GM18519 (cell line): ENCODE measurements around the gene ANK2.
"Not testable (repeated sequence)": the region's sequence is repeated elsewhere in the genome, so short reads cannot be mapped to it uniquely, and the experiment has no call there.

Source experiments
- ATAC-seq: cut with Tn5 transposase; IDR thresholded peaks from one replicate; pipeline ENCODE4 v1.9.1; 2021; ENCODE audit warnings: mild to moderate bottlenecking, moderate library complexity; ENCODE audit not compliant: unreplicated experiment, low FRiP score

Gene ANK2

GRCh38 chr4:113181289-113182007 lies 132.0 kb downstream of the ANK2 start:
- no peak for ATAC-seq

GRCh38 chr4:113183032-113183605 lies 133.7 kb downstream of the ANK2 start:
- ATAC-seq = no peak

- ATAC-seq = not testable (repeated sequence)
These were observed 136.8 kb downstream of the ANK2 start for GRCh38 chr4:113186220-113186619.

GRCh38 chr4:113186913-113187312 lies 137.5 kb downstream of the ANK2 start:
- ATAC-seq = no peak

- no peak for ATAC-seq
These were observed 137.9 kb downstream of the ANK2 start for GRCh38 chr4:113187358-113187757.

- no peak for ATAC-seq
These were observed 140.1 kb downstream of the ANK2 start for GRCh38 chr4:113189546-113189945.

- ATAC-seq = peak; percentile 75
These were observed 159.7 kb downstream of the ANK2 start for GRCh38 chr4:113209153-113209552.

GRCh38 chr4:113209652-113210320 lies 160.3 kb downstream of the ANK2 start:
- ATAC-seq = no peak

GRCh38 chr4:113212613-113213012 lies 163.2 kb downstream of the ANK2 start:
- no peak for ATAC-seq

GRCh38 chr4:113221990-113222389 lies 172.5 kb downstream of the ANK2 start:
- ATAC-seq = no peak

- ATAC-seq = no peak
These were observed 173.0 kb downstream of the ANK2 start for GRCh38 chr4:113222471-113222870.

- no peak for ATAC-seq
These were observed 173.5 kb downstream of the ANK2 start for GRCh38 chr4:113223001-113223400.

GRCh38 chr4:113232194-113232593 lies 182.7 kb downstream of the ANK2 start:
- no peak for ATAC-seq

- ATAC-seq = no peak
These were observed 187.5 kb downstream of the ANK2 start for GRCh38 chr4:113236916-113237315.

GRCh38 chr4:113243312-113243711 lies 193.9 kb downstream of the ANK2 start:
- ATAC-seq = no peak

GRCh38 chr4:113244747-113245146 lies 195.3 kb downstream of the ANK2 start:
- not testable (repeated sequence) for ATAC-seq

GRCh38 chr4:113248320-113248719 lies 198.9 kb downstream of the ANK2 start:
- no peak for ATAC-seq

- no peak for ATAC-seq
These were observed 206.2 kb downstream of the ANK2 start for GRCh38 chr4:113255628-113256027.

GRCh38 chr4:113256946-113257345 lies 207.5 kb downstream of the ANK2 start:
- no peak for ATAC-seq

- no peak for ATAC-seq
These were observed 211.2 kb downstream of the ANK2 start for GRCh38 chr4:113260688-113261087.

GRCh38 chr4:113263274-113263673 lies 213.8 kb downstream of the ANK2 start:
- no peak for ATAC-seq
